COR-L47 (cell line): ENCODE data around the gene GOLGA2.

Experiments used
- DNase-seq: peaks from one replicate; lab custom pipeline; 2025; lab: John Stamatoyannopoulos, UW

Gene GOLGA2

DNA sequence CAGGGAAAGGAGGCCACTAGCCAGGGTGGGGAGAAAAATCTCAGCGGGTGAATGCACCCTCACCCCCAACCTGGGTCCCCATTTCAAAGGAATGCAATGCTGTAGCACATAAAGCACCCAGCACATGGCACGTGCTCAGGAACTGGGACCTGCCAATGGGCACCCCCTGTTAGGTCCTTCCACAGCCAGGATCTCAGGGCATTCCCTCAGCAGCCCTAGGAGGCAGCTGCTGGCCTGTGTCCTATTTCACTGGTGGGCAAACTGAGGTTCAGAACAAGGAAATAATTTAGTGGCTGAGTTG, 63.9 kb downstream of the GOLGA2 start:
- no peak for DNase-seq

- no peak for DNase-seq
Measured at GRCh38 chr9:128211186-128211980, 64.4 kb downstream of the GOLGA2 start.

DNA sequence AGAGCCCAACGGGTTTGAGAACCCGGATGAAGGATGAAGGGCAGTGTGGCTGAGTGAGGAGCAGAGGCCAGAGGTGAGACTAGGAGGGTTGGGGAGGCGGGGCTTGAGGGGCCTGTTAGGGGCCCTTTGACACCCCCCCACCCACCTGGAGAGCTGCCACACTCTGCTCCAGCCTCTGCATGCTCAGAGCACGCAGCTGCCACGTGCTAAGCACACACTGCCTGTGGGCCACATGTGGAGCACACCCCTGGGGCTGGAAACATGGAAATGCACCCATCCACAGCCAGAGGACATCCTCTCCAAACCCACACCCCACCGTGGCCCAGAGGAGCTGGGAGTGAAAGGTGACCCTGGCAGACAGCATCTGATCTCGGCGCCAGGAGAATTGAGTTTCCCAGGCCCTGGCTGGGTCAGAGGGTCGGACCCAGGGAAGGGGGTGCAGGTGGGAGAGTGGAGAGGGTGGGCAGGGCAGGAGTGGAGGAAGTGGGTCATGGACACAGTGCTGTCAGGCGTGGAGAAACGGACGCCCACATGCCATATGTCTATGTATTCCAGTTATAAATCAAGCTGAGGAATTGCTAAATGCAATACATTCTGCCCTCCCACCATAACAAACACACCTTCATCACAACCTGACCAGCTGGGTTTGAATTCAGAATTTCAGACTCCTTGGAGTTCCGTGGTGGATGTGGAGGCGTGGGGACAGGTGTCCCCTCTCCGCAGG, 66.7 kb downstream of the GOLGA2 start:
- no peak for DNase-seq

- DNase-seq = no peak
Measured at GRCh38 chr9:128208386-128208785, 67.4 kb downstream of the GOLGA2 start.

DNA sequence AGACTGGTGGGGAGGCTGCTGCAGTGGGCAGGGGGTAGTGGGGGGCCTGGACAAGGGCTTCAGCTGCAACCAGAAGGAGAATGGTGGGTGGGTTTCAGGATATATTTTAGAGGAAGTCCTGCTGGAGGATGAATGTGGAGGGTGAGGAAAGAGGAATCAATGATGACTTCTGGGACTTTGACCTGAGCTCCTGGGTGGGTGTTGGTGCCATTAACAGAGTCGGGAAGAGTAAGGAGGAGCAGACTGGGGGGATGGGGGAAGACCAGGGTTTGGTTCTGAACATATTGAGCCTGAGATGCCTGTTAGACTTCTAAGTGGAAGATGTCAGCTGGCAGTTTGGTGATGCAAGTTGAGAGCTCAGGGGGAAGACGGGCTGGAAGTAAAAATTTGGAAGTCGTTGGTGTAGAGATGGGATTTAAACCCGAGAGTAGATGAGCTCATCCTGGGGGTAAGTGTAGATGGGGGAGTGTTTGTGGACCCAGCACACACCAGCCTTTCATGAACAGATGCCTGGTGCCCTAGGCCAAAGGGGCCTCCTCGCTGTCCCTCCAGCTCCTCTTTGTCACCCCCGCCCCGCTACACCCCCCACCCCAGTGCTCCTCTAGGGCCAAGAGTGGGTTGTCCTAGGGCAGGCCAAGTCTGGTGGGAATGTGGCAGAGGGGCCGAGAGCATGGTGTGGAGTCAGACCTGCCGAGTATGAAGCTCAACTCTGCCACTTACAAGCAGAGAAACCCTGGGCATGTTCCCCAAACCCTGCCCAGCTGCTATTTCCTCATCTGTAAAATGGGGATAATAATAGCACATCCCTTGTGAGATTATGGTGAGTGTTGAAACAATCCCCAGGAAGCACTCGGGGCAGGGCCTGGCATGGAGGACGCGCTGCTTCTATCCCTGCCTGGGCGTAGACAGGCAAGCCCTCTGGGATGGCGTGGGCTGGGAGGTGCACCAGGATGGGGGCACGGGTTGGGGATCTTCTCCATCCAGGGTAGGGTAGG, 68.6 kb downstream of the GOLGA2 start:
- no peak for DNase-seq

GRCh38 chr9:128206484-128206883, 69.3 kb downstream of the GOLGA2 start:
- no peak for DNase-seq
